ENCODE measurements around the gene CCNO.

DNA sequence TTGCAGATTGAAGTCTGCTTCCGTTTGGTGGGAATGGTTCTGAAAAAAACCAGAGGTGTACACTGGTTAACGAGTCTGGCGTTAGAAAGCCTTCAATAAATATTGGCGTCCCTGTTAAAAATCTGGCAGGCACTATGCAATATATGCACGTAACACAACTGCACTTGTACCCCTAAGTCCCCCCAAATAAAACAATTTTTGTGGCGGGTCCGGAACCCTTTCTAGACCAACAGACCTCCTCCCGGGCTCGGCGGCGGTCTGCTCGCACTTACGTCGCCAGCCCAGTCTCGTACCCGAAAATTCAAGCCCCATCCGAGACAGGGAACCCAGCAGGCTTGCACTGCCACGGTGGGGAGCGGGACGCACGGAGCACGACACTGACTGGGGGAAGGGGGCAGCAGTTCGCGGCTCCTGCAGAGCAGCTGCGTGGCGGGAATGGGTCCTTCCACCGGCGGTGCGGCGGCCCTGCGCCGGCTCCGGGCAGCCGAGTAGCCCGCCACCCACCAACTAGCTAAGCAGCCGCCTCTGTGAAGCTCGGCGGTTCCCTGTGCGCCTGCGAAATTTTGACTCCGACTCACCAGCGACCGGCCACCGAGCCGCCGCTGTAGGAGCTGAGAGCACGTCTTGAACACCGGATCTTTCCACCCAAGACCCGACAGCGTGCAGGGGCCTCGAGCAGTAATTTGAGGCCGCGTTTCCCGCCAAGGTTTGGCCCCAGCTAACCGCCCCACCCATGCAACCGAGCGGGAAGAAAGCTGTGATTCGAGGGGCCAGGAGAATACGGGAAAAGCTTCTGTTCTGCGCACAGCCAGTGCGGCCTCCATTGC lies 10.2 kb downstream of the CCNO start:
- TF ChIP-seq HDGF (IDR thresholded peaks at IDR 0.05; ENCODE audit: borderline replicate concordance) = no peak
- TF ChIP-seq NFRKB (IDR thresholded peaks at IDR 0.05) = no peak
- no peak for TF ChIP-seq SP1 (IDR thresholded peaks at IDR 0.05)
- TF ChIP-seq LEF1 (IDR thresholded peaks at IDR 0.05; ENCODE audit: borderline replicate concordance) = no peak
- TF ChIP-seq CTBP1 (IDR thresholded peaks at IDR 0.05; ENCODE audit: borderline replicate concordance) = no peak
- no peak for TF ChIP-seq ARNT (IDR thresholded peaks at IDR 0.05)
- TF ChIP-seq, protein P1, sequence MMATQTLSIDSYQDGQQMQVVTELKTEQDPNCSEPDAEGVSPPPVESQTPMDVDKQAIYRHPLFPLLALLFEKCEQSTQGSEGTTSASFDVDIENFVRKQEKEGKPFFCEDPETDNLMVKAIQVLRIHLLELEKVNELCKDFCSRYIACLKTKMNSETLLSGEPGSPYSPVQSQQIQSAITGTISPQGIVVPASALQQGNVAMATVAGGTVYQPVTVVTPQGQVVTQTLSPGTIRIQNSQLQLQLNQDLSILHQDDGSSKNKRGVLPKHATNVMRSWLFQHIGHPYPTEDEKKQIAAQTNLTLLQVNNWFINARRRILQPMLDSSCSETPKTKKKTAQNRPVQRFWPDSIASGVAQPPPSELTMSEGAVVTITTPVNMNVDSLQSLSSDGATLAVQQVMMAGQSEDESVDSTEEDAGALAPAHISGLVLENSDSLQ (IDR thresholded peaks at IDR 0.05) = no peak
- TF ChIP-seq FOXK2 (IDR thresholded peaks at IDR 0.05) = no peak
